Measurements from ENCODE around the gene HDAC10.

HDAC10 gene

GRCh38 chr22:50250249-50250554 lies 863 bp downstream of the HDAC10 start:
- peak overlapping the region; percentile 75 for H3K4me3 ChIP-seq (ENCODE audit: control insufficient read depth, low read depth, low read length)
- DNase-seq (ENCODE audit: low read depth) = no peak
- TF ChIP-seq CTCF (IDR thresholded peaks at IDR 0.05; ENCODE audit: control insufficient read depth, insufficient read depth, low read depth, low read length, missing control alignments) = no peak

GRCh38 chr22:50249341-50250248 lies 1.5 kb downstream of the HDAC10 start:
- DNase-seq (ENCODE audit: low read depth) = no peak
- no peak for TF ChIP-seq CTCF (IDR thresholded peaks at IDR 0.05; ENCODE audit: control insufficient read depth, insufficient read depth, low read depth, low read length, missing control alignments)
- H3K4me3 ChIP-seq (ENCODE audit: control insufficient read depth, low read depth, low read length) = peak overlapping the region; percentile 75

- TF ChIP-seq CTCF (IDR thresholded peaks at IDR 0.05; ENCODE audit: control insufficient read depth, insufficient read depth, low read depth, low read length, missing control alignments) = no peak
- no peak for DNase-seq (ENCODE audit: low read depth)
- no peak overlapping the region for H3K4me3 ChIP-seq (ENCODE audit: control insufficient read depth, low read depth, low read length)
Observed at GRCh38 chr22:50248196-50249081, 2.6 kb downstream of the HDAC10 start.

- no peak for TF ChIP-seq CTCF (IDR thresholded peaks at IDR 0.05; ENCODE audit: control insufficient read depth, insufficient read depth, low read depth, low read length, missing control alignments)
- no peak overlapping the region for H3K4me3 ChIP-seq (ENCODE audit: control insufficient read depth, low read depth, low read length)
- no peak for DNase-seq (ENCODE audit: low read depth)
Observed at GRCh38 chr22:50247748-50248147, 3.3 kb downstream of the HDAC10 start.

GRCh38 chr22:50246242-50247175 lies 4.6 kb downstream of the HDAC10 start:
- H3K4me3 ChIP-seq (ENCODE audit: control insufficient read depth, low read depth, low read length) = no peak overlapping the region
- no peak for TF ChIP-seq CTCF (IDR thresholded peaks at IDR 0.05; ENCODE audit: control insufficient read depth, insufficient read depth, low read depth, low read length, missing control alignments)
- DNase-seq (ENCODE audit: low read depth) = no peak

Data from AG09309 (cell line).